Measurements from ENCODE around the gene IL12RB2. TPM values are rescaled to one million over a fixed set of nuclear protein-coding genes. Genes with fewer than 3 reads are reported as not detected.

Gene IL12RB2
- total and polyA plus RNA-seq, 2 donors (not counting 3 experiments of a cell fraction or from before 2014, with no cell fraction given), result 0.42 TPM; not detected in 1

DNA sequence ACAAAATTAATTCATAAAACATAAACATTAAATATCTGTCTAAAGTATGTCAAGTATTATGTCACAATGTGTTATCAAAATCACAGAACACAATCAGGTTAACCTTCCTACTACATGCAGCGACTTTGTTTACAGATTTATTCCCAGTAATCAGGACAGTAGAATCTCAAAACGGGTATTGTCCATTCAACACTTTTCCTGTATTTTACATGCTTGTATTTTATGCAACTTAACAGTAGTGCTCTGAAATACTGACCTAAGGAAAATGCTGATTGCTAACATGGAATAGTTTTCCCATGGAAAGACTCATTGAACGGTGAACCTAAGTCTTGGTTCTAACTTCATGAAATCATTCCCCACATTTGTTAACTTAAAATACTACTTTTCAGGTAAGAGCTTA lies 120.3 kb downstream of the IL12RB2 start:
- ChIA-PET CTCF (interaction anchor here (0.7 to 5.0 kb wide), 5 partner anchors 18 to 862 kb away, joined by 3 to 47 read pairs (median 3); no protein-coding TSS in a partner anchor), POLR2A (interaction anchor here (1.4 kb wide), 1 partner anchor 19 kb away, joined by 3 read pairs; no protein-coding TSS in a partner anchor)
- peak overlapping the region; percentile 92 to 99 (median 93) for H3K4me3 ChIP-seq (replicated peaks in 1 of 3; ENCODE audit: insufficient read depth in 1 of 3, low read depth in 1 of 3, low read length in 3 of 3)
- TF ChIP-seq FOS (IDR thresholded peaks at IDR 0.05; ENCODE audit: borderline replicate concordance, insufficient read depth, low read length) (no peak), POLR2AphosphoS5 (IDR thresholded peaks at IDR 0.05; ENCODE audit: insufficient read depth, low read depth, low read length) (no peak), POLR2A (IDR thresholded peaks at IDR 0.05; ENCODE audit: low read depth, low read length) (no peak), MYC (IDR thresholded peaks at IDR 0.05; ENCODE audit: low read depth, low read length) (no peak), JUN (IDR thresholded peaks at IDR 0.05; ENCODE audit: borderline replicate concordance, insufficient read depth, insufficient read length, low read depth) (no peak), GATA2 (IDR thresholded peaks at IDR 0.05; ENCODE audit: insufficient read depth, insufficient read length, low read depth, low read length) (no peak), MAX (IDR thresholded peaks at IDR 0.05; ENCODE audit: insufficient read depth, insufficient read length) (no peak), EZH2 (IDR thresholded peaks at IDR 0.05; ENCODE audit: borderline replicate concordance, low read depth, low read length, severe bottlenecking) (no peak)
- TF ChIP-seq, protein P1, sequence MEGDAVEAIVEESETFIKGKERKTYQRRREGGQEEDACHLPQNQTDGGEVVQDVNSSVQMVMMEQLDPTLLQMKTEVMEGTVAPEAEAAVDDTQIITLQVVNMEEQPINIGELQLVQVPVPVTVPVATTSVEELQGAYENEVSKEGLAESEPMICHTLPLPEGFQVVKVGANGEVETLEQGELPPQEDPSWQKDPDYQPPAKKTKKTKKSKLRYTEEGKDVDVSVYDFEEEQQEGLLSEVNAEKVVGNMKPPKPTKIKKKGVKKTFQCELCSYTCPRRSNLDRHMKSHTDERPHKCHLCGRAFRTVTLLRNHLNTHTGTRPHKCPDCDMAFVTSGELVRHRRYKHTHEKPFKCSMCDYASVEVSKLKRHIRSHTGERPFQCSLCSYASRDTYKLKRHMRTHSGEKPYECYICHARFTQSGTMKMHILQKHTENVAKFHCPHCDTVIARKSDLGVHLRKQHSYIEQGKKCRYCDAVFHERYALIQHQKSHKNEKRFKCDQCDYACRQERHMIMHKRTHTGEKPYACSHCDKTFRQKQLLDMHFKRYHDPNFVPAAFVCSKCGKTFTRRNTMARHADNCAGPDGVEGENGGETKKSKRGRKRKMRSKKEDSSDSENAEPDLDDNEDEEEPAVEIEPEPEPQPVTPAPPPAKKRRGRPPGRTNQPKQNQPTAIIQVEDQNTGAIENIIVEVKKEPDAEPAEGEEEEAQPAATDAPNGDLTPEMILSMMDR (IDR thresholded peaks at IDR 0.05; ENCODE audit: extremely low read depth in 1 of 2, insufficient read depth in 1 of 2, low read depth in 1 of 2, low read length in 2 of 2), result no peak
- H3K27me3 ChIP-seq (ENCODE audit: control insufficient read depth in 2 of 2, insufficient read depth in 2 of 2, low read length in 2 of 2), result no peaks in the 10 kb centered on the region
- peaks cover 8 to 25% of the 10 kb centered on the region in 2 experiments for H3K36me3 ChIP-seq (ENCODE audit: control insufficient read depth in 2 of 2, extremely low read depth in 1 of 2, insufficient read depth in 2 of 2, low read length in 2 of 2)
- peak; percentile 21 for DNase-seq (ENCODE audit: low read depth, low spot score)
- BruUV-seq (replicated peaks), result no TSS peak
- peaks cover 31% of the 10 kb centered on the region for H4K20me1 ChIP-seq (replicated peaks; ENCODE audit: control insufficient read depth, extremely low read depth, insufficient read depth, low read length)
- no peaks in the 10 kb centered on the region for H3K9me1 ChIP-seq (replicated peaks; ENCODE audit: control insufficient read depth, extremely low read depth, insufficient read depth, low read length)
- no peaks in the 10 kb centered on the region for H3K9me3 ChIP-seq (replicated peaks; ENCODE audit: control insufficient read depth, insufficient read depth, low read length)
- no peak overlapping the region for H3K27ac ChIP-seq (ENCODE audit: insufficient read depth, low read depth, low read length)
- H3K4me2 ChIP-seq (ENCODE audit: insufficient read depth, low read length), result peak overlapping the region; percentile 99
- H2AFZ ChIP-seq (ENCODE audit: low read depth, low read length), result no peak overlapping the region
- intact Hi-C loops (cut with micrococcal nuclease) (loop anchor here (1.0 kb wide), 1 partner anchor 9 kb away; no protein-coding TSS in a partner anchor), dilution Hi-C loops (cut with MboI; ENCODE audit: extremely low pct_ligation_motif_present, low sequenced_read_pairs) (no loop called here)
- peaks cover 73% of the 10 kb centered on the region for H3K79me2 ChIP-seq (ENCODE audit: control insufficient read depth, insufficient read depth, low read length)
- peaks cover 27% of the 10 kb centered on the region for H3K4me1 ChIP-seq (ENCODE audit: control insufficient read depth, extremely low read depth, insufficient read depth, low read length)
- FAIRE-seq, result no peak
- H3K9ac ChIP-seq (replicated peaks; ENCODE audit: extremely low read depth, insufficient read depth, low read length), result peak overlapping the region; percentile 95

Measured in endothelial cell of umbilical vein (primary cell).